H1 (cell line): Measurements from ENCODE around the gene MOCS1. TPM values are rescaled to one million over a fixed set of nuclear protein-coding genes. Genes with fewer than 3 reads are reported as not detected.
"Not testable (repeated sequence)": the region's sequence is repeated elsewhere in the genome, so short reads cannot be mapped to it uniquely, and the experiment has no call there.

ENCODE experiments used
- CTCF ChIA-PET: fragments of 300-600 bp; sonication (Branson Sonifier 250); formaldehyde crosslinking; loops from one replicate; lab custom pipeline; 2021; ENCODE audit not compliant: partially characterized antibody; lab: Charles Lee
- POLR2A ChIA-PET: fragments of 300-600 bp; sonication (Branson Sonifier 250); formaldehyde crosslinking; loops from one replicate; lab custom pipeline; 2021; ENCODE audit warnings: inconsistent platforms; ENCODE audit not compliant: partially characterized antibody; lab: Charles Lee
- DNase-seq, 2 experiments: peaks; one replicate each; pipeline versions ENCODE4 v3.0.0 to v3.0.0-alpha.2; 2010 to 2022; ENCODE audit warnings: low spot score in 2 of 2, low read depth in 1 of 2, mixed read lengths in 1 of 2
- FAIRE-seq: peaks from 2 replicates; lab custom pipeline; 2011; peaks lifted over from hg19 to GRCh38; lab: Jason Lieb, UNC
- H2AFZ ChIP-seq: 2 replicates; pipeline ENCODE4 v1.8.1; 2012; ENCODE audit warnings: low read length, inconsistent platforms
- H2AK5ac ChIP-seq: 2 replicates; pipeline ENCODE4 v1.6.1; 2013; ENCODE audit warnings: low read depth, low read length
- H2BK120ac ChIP-seq: replicated peaks from 2 replicates; pipeline ENCODE3; 2013; ENCODE audit warnings: low read depth, low read length, inconsistent platforms
- H2BK12ac ChIP-seq: 2 replicates; pipeline ENCODE4 v1.6.1; 2013; ENCODE audit warnings: low read depth, low read length
- H2BK15ac ChIP-seq: 2 replicates; pipeline ENCODE4 v1.6.1; 2013; ENCODE audit warnings: low read length
- H2BK20ac ChIP-seq: 2 replicates; pipeline ENCODE4 v1.6.1; 2013; ENCODE audit warnings: low read length
- H2BK5ac ChIP-seq: 2 replicates; pipeline ENCODE4 v1.6.1; 2013; ENCODE audit warnings: low read depth, low read length
- H3K14ac ChIP-seq: 2 replicates; pipeline ENCODE4 v1.6.1; 2013; ENCODE audit warnings: inconsistent platforms; ENCODE audit not compliant: insufficient read length
- H3K18ac ChIP-seq: 2 replicates; pipeline ENCODE4 v1.6.1; 2013; ENCODE audit warnings: low read length; ENCODE audit errors: extremely low read depth
- H3K23ac ChIP-seq: 2 replicates; pipeline ENCODE4 v1.6.1; 2013; ENCODE audit warnings: inconsistent platforms; ENCODE audit not compliant: insufficient read length
- H3K23me2 ChIP-seq: 2 replicates; pipeline ENCODE4 v1.6.1; 2013; ENCODE audit warnings: low read depth, low read length
- H3K27ac ChIP-seq: 2 replicates; pipeline ENCODE4 v1.6.1; 2011; ENCODE audit warnings: low read depth, low read length, inconsistent platforms
- H3K27me3 ChIP-seq, 4 experiments: replicated peaks in 1 of 4; 1 replicate in 1 of 4; 2 replicates in 3 of 4; pipeline versions ENCODE4 v1.6.1 to v1.8.1; 2011 to 2013; ENCODE audit warnings: low read length in 3 of 4, mild to moderate bottlenecking in 3 of 4, inconsistent platforms in 2 of 4, mixed read lengths in 2 of 4, moderate library complexity in 1 of 4; ENCODE audit not compliant: control insufficient read depth in 3 of 4, insufficient read depth in 3 of 4; ENCODE audit errors: extremely low read depth in 1 of 4
- H3K36me3 ChIP-seq, 4 experiments: 2 replicates each; pipeline versions ENCODE4 v1.6.1 to v1.8.1; 2011 to 2013; ENCODE audit warnings: mild to moderate bottlenecking in 4 of 4, low read length in 3 of 4, moderate library complexity in 2 of 4, control low read depth in 1 of 4, inconsistent platforms in 1 of 4; ENCODE audit not compliant: insufficient read depth in 4 of 4, control insufficient read depth in 2 of 4
- H3K4ac ChIP-seq: replicated peaks from 2 replicates; pipeline ENCODE3; 2013; ENCODE audit warnings: low read length, low read depth, mixed read lengths, inconsistent platforms; ENCODE audit not compliant: insufficient read length
- H3K4me1 ChIP-seq, 4 experiments: replicated peaks in 1 of 4; 1 replicate in 1 of 4; 2 replicates in 3 of 4; pipeline versions ENCODE4 v1.6.1 to v1.8.1; 2011 to 2013; ENCODE audit warnings: low read length in 3 of 4, inconsistent platforms in 2 of 4, mixed read lengths in 1 of 4; ENCODE audit not compliant: insufficient read depth in 4 of 4, control insufficient read depth in 3 of 4
- H3K4me2 ChIP-seq, 2 experiments: 2 replicates each; pipeline versions ENCODE4 v1.6.1 to v1.8.1; 2011 to 2013; ENCODE audit warnings: low read depth in 2 of 2, low read length in 2 of 2, control low read depth in 1 of 2, inconsistent platforms in 1 of 2, mild to moderate bottlenecking in 1 of 2; ENCODE audit not compliant: insufficient read depth in 1 of 2
- H3K4me3 ChIP-seq, 4 experiments: fragments of 200-600, 300-600 bp in 1 of 4; sonication (generic), shearing (Covaris generic), sonication (Bioruptor Twin) in 1 of 4; 2 replicates each; pipeline versions ENCODE4 v1.5.1 to v1.8.1; 2011 to 2016; ENCODE audit warnings: low read length in 4 of 4, low read depth in 3 of 4, control low read depth in 2 of 4, inconsistent platforms in 2 of 4, mild to moderate bottlenecking in 2 of 4, mixed read lengths in 1 of 4, moderate library complexity in 1 of 4; ENCODE audit not compliant: insufficient read depth in 2 of 4; ENCODE audit errors: extremely low read depth in 1 of 4
- H3K56ac ChIP-seq: replicated peaks from 2 replicates; pipeline ENCODE3; 2013; ENCODE audit warnings: low read depth, mild to moderate bottlenecking, mixed read lengths, low read length, inconsistent platforms; ENCODE audit not compliant: insufficient read length
- H3K79me1 ChIP-seq: 2 replicates; pipeline ENCODE4 v1.6.1; 2013; ENCODE audit warnings: low read depth, low read length, control low read depth
- H3K79me2 ChIP-seq, 2 experiments: 2 replicates each; pipeline versions ENCODE4 v1.6.1 to v1.8.1; 2012 to 2013; ENCODE audit warnings: low read length in 2 of 2, mild to moderate bottlenecking in 2 of 2, inconsistent platforms in 1 of 2; ENCODE audit not compliant: insufficient read depth in 2 of 2, control insufficient read depth in 1 of 2
- H3K9ac ChIP-seq, 4 experiments: replicated peaks in 1 of 4; 1 replicate in 1 of 4; 2 replicates in 3 of 4; pipeline versions ENCODE4 v1.6.1 to v1.8.1; 2011 to 2013; ENCODE audit warnings: low read depth in 3 of 4, low read length in 3 of 4, control low read depth in 2 of 4, mild to moderate bottlenecking in 2 of 4, moderate library complexity in 2 of 4, inconsistent platforms in 1 of 4; ENCODE audit errors: extremely low read depth in 1 of 4
- H3K9me3 ChIP-seq, 2 experiments: 2 replicates each; pipeline versions ENCODE4 v1.6.1 to v1.8.1; 2012 to 2013; ENCODE audit warnings: mild to moderate bottlenecking in 2 of 2, moderate library complexity in 2 of 2, control low read depth in 1 of 2, inconsistent platforms in 1 of 2, low read depth in 1 of 2, low read length in 1 of 2, mixed read lengths in 1 of 2; ENCODE audit not compliant: insufficient read depth in 2 of 2
- H4K20me1 ChIP-seq, 2 experiments: replicated peaks in 1 of 2; 2 replicates each; pipeline versions ENCODE3 to v1.8.1; 2011 to 2013; ENCODE audit warnings: inconsistent platforms in 2 of 2, low read length in 2 of 2, mild to moderate bottlenecking in 1 of 2; ENCODE audit not compliant: insufficient read depth in 2 of 2, control insufficient read depth in 1 of 2
- H4K5ac ChIP-seq: 2 replicates; pipeline ENCODE4 v1.6.1; 2013; ENCODE audit warnings: low read length, low read depth, mixed read lengths, inconsistent platforms; ENCODE audit not compliant: insufficient read length
- H4K8ac ChIP-seq: 2 replicates; pipeline ENCODE4 v1.8.0; 2013; ENCODE audit warnings: mild to moderate bottlenecking, moderate library complexity, low read length, inconsistent platforms; ENCODE audit not compliant: insufficient read depth; ENCODE audit errors: extremely low read depth
- H4K91ac ChIP-seq: replicated peaks from 2 replicates; pipeline ENCODE3; 2013; ENCODE audit warnings: low read length, mixed read lengths, inconsistent platforms; ENCODE audit not compliant: insufficient read length
- WGBS, 2 experiments: shearing (Covaris generic) in 1 of 2; methylation state at CpG; one replicate each; pipeline versions ENCODE4 v1.1.6 to v1.1.7; 2013 to 2015; ENCODE audit warnings: low lambda C conversion rate in 2 of 2, mixed read lengths in 2 of 2, inconsistent platforms in 1 of 2, low coverage in 1 of 2, missing lambda C conversion rate in 1 of 2; ENCODE audit not compliant: insufficient replicate concordance in 2 of 2, insufficient coverage in 1 of 2, insufficient read length in 1 of 2; ENCODE audit errors: extremely low coverage in 1 of 2, missing lambda C conversion rate in 1 of 2; 5-methylcytosine and 5-hydroxymethylcytosine counted together
- polyA plus RNA-seq, 7 experiments: library from polyadenylated mRNA; depleted of rRNA in 3 of 7; stranded (reverse) in 5 of 7; unstranded in 2 of 7; fragments of >200 nt in 5 of 7; fragments of 200-250 nt in 2 of 7; gene quantifications; 1 replicate in 5 of 7; 2 replicates in 1 of 7; 4 replicates in 1 of 7; pipeline versions ENCODE4 v1.2.1 to v1.2.3, GENCODE V29; 2011 to 2013; ENCODE audit warnings: missing spikeins in 2 of 7, mixed read lengths in 2 of 7
- total RNA-seq: library from RNA; stranded (reverse); fragmentation: NEBNext Ultra II Directional; extraction: Animal tissue kit (Norgen Biotek cat#: 25700); gene quantifications from 2 replicates; pipeline ENCODE4 v1.2.1, GENCODE V29; 2021

MOCS1 gene
- total and polyA plus RNA-seq, 2 of the 8 experiments (the other 6 are each of a cell fraction or from before 2014, with no cell fraction given) = 13.4 to 19.7 TPM

GRCh38 chr6:39972717-39973116 lies 38.5 kb upstream of the MOCS1 start:
- H3K36me3 ChIP-seq, H3K27me3 ChIP-seq, H3K9me3 ChIP-seq, H3K9ac ChIP-seq, H2BK20ac ChIP-seq, H2AFZ ChIP-seq, H2BK12ac ChIP-seq, H3K14ac ChIP-seq, H4K20me1 ChIP-seq, H3K23ac ChIP-seq, H2BK15ac ChIP-seq, H3K4me1 ChIP-seq, H2BK120ac ChIP-seq, H3K23me2 ChIP-seq, H3K4me3 ChIP-seq, FAIRE-seq, H3K79me2 ChIP-seq, H3K27ac ChIP-seq, H3K56ac ChIP-seq, H3K18ac ChIP-seq, H3K4ac ChIP-seq, H4K8ac ChIP-seq, H4K91ac ChIP-seq, H2BK5ac ChIP-seq, DNase-seq, H2AK5ac ChIP-seq, H3K79me1 ChIP-seq, H3K4me2 ChIP-seq, POLR2A ChIA-PET, H4K5ac ChIP-seq: not testable (repeated sequence)
- CTCF ChIA-PET = interaction anchor here (1.2 kb wide), 3 partner anchors 9 to 860 kb away, joined by 3 to 4 read pairs (median 3); no protein-coding TSS in a partner anchor
- 88% methylated on average over 1 of the region's 1 CpG; no CpG with 5 or more reads in 1 of the 2 experiments for WGBS, 2 experiments

- H3K27me3 ChIP-seq, H3K79me2 ChIP-seq, H4K8ac ChIP-seq, FAIRE-seq, H3K4ac ChIP-seq, DNase-seq, POLR2A ChIA-PET, H4K20me1 ChIP-seq, H3K56ac ChIP-seq, H3K36me3 ChIP-seq, H3K23me2 ChIP-seq, H3K9ac ChIP-seq, H3K4me2 ChIP-seq, H2AFZ ChIP-seq, H3K4me1 ChIP-seq, H2BK15ac ChIP-seq, H2BK120ac ChIP-seq, H2AK5ac ChIP-seq, H2BK20ac ChIP-seq, H3K4me3 ChIP-seq, H2BK12ac ChIP-seq, H3K18ac ChIP-seq, H3K23ac ChIP-seq, H2BK5ac ChIP-seq, CTCF ChIA-PET, H4K91ac ChIP-seq, H3K14ac ChIP-seq, H3K27ac ChIP-seq, H3K9me3 ChIP-seq, H4K5ac ChIP-seq, H3K79me1 ChIP-seq: not testable (repeated sequence)
- WGBS, 2 experiments = 89% methylated on average over 5 of the region's 5 CpGs; no CpG with 5 or more reads in 1 of the 2 experiments
Observed at GRCh38 chr6:39971131-39971530, 36.9 kb upstream of the MOCS1 start.
